HG03064 (cell line): ENCODE data around the gene ZNF682.
"Not testable (repeated sequence)": the region's sequence is repeated elsewhere in the genome, so short reads cannot be mapped to it uniquely, and the experiment has no call there.

Experiments used
- ATAC-seq: cut with Tn5 transposase; IDR thresholded peaks from one replicate; pipeline ENCODE4 v1.9.1; 2021; ENCODE audit warnings: low read depth; ENCODE audit not compliant: unreplicated experiment

ZNF682 gene

GRCh38 chr19:20005741-20006140 lies 33.6 kb downstream of the ZNF682 start:
- no peak for ATAC-seq

GRCh38 chr19:19997656-19998268 lies 41.5 kb downstream of the ZNF682 start:
- ATAC-seq = no peak

- no peak for ATAC-seq
These were observed 72.4 kb downstream of the ZNF682 start for GRCh38 chr19:19966862-19967261.

- not testable (repeated sequence) for ATAC-seq
These were observed 73.2 kb downstream of the ZNF682 start for GRCh38 chr19:19966126-19966525.

- no peak for ATAC-seq
These were observed 74.9 kb downstream of the ZNF682 start for GRCh38 chr19:19964416-19964815.

- not testable (repeated sequence) for ATAC-seq
These were observed 80.0 kb downstream of the ZNF682 start for GRCh38 chr19:19959151-19959799.

- ATAC-seq = not testable (repeated sequence)
These were observed 81.5 kb downstream of the ZNF682 start for GRCh38 chr19:19957766-19958165.

GRCh38 chr19:19956434-19957075 lies 82.8 kb downstream of the ZNF682 start:
- no peak for ATAC-seq

GRCh38 chr19:19955208-19955607 lies 84.1 kb downstream of the ZNF682 start:
- no peak for ATAC-seq
